ENCODE results near the gene CENPT.
"Not testable (repeated sequence)": the region's sequence is repeated elsewhere in the genome, so short reads cannot be mapped to it uniquely, and the experiment has no call there.

The CENPT gene

DNA sequence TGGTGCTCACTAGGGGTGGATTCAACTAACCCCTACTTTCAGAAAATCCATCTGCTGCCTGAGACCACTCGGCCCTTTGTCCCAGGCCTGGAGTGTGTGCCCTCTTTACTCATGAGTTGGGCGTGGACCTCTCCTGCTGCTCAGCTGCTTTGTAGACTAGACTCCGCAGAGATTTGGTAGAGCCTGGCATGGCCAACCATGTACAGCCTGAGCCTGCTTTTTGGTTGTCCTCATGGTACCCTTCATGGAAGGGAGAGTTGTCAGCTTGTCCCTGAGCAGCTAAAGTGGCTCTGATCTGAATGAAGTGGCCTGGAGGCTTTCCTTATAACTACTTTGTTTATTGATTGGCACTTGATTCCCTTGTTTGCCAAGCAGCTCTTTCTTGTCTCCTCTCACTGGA lies 26.9 kb upstream of the CENPT start:
- DNase-seq, result no peak

DNA sequence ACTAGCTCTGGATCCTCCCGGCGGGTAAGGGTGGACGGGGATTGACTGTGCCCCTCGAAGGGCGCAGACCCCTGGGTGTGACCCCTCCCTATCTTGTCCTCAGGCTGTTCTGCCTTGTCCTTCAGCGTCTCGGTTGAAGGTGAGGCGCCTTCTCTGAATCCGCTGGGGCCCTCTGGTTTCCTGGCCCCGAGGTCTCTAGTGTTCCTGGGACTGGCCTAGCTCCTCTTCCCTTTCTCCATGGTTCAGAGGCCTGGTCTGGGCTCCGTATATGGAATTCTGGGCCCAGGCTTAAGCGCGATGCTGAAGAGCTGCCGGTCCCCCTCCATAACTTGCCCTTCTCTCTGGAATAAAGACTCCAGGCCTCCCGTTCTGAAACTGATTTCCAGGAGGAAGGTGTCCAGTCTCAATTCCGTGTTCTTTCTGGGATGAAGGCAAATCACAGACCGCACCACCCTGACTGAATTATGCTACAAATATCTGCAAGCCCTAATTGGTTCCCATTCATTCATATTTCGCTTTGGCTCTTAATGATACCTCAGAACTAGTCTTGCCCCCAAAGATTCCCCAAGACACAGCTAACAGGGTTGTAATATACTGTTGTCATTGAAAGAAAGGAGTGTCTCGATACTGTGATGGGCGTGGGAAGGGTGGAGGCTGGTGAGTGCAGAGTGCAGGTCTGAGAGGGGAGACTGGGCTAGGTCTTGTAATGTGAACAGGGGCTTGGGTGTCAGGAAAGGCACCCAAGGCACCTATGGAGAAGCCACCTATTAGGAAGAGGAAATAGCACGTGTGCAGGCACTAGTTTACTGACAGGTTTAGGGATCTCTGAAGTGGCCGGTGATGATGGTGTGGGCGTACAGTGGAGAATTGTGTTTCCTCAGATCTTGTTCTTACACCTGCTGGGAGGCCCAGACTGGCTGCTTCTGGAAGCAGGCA lies 26.2 kb upstream of the CENPT start:
- DNase-seq, result no peak

DNA sequence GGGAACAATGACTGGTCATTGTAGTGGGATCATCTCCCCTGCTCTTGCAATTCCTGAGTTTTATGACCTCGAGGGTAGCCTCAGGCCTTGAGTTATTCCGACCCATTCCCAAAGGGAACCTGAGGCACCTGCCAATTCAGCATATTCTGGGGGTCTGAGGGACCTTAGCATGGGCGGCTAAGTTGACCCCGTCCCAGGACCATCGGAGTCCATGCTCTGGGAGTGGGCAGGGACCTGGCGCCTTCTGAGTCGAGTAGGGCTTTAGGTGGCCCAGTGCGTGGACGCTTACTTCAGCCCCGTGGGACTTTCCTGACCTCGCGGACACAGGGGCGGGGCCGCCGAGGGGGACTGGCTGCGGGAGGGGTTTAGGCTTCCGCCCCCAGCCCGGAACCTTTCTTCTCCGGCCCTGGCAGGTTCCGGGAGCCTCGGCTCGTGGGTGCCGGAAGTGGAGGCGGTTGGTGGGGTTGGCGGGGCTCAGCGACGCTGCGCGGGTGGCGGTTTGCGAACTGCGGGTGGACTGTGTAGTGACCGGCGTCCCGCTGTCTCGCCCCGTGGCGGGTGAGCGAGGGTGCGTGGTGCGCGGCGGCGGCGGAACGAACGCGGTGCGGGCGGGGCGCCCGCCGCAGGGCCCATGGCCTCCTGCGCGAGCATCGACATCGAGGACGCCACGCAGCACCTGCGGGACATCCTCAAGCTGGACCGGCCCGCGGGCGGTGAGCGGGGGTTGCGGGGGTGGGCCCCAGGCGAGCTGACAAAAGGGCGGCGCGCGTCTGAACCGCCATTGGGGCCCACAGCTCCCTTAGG lies 25.3 kb upstream of the CENPT start, which contains the start of gene EDC4:
EDC4 (plus strand) TSS at position 422 of the 804 bp plus-strand sequence; CDS start at position 632, 210 bp downstream.
- DNase-seq, result peak; percentile 87

DNA sequence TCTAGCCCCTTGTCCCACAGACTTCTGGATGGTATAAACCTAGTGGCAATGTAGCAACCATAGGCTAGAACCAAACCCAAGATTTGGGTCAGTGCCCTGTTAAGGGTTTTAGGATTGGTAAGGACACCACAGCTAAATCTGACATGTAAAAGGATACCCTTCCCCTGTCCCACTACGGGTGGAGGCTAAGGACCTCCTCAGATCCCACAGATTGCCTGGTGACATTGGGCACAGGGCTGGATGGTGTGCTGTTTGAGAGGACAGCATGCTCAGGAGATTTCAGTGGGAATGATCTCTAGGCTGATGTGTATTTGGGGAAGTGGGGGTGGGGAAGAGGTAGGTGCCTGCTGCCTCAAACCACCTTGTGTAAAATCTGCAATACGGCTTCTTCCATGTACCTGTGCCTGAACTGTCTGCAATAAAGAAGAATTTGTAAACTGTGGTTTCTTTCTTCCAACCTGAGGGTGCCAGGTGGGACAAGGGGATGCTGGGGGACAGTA lies 24.7 kb upstream of the CENPT start:
- no peak for DNase-seq

DNA sequence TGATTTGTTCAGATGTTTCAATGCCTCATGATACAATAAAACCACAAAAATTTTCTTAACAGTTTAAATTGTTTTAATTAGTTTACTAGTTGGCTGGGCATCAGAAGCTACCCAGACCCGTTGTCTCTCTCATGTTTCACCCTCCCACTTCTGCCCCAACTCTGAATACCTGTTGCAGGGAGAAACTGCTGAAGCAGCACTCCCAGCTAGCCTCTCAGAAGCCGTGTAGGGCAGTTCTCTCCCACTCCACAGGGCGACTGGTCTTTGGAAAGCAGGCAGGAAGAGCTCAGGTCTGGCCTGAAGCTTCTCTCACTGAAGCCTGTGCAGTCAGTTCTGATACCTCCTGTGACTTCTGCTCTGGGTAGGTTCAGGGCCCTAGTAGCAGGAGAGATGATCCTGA lies 23.8 kb upstream of the CENPT start:
- DNase-seq, result no peak

DNA sequence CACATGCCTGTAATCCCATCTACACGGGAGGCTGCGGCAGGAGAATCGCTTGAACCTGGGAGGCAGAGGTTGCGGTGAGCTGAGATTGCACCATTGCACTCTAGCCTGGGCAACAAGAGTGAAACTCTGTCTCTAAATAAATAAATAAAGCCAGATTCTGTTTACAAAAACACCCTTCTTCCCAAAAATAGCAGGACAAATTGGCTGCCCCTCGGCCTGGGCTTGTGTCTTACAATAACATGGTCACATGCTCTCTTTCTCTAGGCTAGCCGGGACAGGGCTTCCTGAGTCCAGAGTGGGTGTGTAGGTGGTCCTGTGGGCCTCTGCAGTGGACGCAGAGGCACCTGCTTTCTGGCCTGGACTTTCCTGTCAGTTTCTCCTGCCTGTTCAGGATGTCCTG lies 22.2 kb upstream of the CENPT start:
- DNase-seq, result no peak

DNA sequence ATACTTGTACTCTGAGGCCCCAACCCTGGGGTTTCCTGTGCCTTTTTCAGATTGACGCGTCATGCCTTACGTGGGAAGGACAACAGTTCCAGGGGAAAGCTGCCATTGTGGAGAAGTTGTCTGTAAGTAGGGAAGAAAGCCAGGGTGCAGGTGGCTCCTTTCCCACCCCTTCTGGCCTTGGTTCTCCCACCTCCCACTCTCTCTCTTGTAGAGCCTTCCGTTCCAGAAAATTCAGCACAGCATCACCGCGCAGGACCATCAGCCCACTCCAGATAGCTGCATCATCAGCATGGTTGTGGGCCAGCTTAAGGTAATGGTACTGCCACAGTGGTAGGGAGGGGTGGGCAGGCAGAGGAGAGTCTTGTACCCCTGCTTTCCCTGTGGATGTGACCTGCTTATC lies 20.8 kb upstream of the CENPT start:
- no peak for DNase-seq

DNA sequence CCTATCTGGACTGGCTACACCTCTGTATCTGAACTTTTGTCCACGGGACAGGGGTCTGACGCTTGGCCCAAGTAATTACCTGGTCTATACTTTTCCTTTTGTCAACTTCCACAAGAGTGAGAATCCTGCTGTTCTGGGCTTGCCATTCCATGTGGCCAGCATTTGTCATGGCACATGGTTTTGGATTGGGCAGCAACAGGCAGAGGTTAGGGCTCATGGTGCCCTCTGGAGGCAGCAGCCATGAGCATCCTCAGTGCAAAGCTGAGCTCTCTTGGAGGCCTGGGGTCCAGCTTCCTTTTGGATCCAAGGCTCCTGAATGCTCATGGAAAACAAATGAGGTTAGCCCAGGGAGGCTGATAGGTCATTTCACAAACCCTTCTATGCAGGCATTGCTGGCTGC lies 17.8 kb upstream of the CENPT start:
- DNase-seq, result peak; percentile 40

DNA sequence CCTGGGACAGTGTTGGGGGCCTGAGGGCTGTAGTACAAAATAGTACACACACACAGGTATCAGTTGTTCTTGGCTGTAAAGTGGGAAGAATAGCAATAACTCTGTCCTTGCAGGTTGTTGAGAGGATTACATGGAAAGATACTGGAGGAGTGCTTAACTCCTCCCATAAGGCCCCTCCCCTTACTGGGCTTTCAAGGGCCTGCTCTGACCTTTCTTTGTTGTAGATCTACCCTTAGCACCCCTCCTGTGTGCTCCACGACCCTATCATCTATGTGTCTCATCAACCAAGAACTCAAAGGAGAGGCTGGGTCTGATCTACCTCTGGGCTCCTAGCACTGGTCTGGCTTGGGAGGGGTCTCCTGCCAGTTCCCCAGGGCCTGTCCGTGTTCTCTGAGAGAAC lies 17.1 kb upstream of the CENPT start:
- no peak for DNase-seq

DNA sequence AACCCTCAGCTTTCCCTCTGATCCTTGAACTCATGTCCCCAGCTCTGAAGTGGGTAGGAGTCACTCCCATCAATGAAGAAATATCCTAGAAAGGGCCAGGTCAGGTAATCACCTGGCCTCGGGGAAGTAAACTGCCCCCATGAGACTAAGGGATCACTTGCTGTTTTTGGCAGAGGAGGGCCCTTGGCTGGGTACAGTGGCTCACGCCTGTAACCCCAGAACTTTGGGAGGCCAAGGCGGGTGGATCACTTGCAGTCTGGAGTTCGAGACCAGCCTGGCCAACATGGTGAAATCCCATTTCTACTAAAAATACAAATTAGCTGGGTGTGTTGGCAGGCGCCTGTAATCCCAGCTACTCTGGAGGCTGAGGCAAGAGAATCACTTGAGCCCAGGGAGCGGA lies 16.6 kb upstream of the CENPT start:
- DNase-seq, result not testable (repeated sequence)

DNA sequence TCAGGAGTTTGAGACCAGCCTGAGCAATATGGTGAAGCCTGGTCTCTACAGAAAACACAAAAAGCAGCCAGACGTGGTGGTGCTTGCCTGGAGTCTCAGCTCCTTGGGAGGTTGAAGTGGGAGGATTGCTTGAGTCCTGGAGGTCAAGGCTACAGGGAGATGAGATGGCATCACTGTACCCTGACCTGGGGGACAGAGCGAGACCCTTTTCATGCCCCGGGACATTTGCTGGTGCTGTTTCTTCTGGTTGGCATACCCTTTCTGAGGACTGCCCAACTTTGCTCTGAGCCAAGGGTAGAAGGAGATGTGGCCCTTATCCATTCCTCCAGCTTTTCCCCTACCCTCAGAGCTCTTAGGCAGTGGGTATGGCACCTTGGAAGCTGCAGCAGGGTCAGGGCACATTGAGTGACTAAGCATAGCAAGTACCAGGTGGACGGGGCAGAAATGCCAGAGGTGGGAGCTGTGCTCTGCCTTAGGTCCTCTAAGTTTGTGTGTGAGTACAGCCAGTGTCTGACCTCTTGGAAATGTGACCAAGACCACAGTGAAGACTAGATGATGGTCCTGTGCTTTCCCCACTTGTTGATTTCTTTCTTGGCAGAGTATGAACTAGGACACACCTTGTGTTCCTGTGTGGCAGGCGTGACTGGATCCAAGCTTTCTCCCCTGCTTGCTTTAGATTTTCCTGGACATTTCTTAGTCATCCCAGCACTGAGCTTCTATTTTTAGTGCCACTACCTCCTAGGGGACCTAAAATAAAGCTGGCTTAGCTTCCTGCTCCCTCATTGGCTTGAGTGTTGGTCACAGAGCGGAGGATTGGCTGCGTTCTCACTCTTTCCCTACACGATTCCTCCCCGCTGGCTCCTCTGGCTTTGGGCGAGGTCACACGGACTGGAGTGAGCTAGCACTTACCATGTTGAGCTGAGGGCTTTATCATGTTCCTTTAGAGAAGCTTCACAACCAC lies 15.4 kb upstream of the CENPT start:
- DNase-seq, result no peak

DNA sequence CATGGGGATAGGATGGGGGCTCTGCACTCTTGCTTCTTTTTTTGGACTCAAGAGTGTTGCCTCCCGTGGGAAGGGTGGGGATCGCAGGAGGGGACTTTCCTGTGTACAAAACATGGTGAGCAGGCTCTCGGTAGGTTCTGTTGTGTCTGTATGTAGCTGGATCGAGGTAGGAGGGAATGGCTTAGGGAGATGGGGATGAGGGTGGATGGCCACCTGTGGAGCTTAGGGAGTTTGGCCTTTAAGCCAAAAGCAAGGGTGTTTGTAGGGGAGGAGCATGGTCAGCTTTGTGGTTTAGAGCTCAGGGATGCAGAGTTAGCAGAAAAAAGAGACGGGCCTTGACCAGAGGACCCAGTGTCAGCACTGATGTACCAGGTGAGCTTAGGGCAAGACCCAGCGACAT lies 14.4 kb upstream of the CENPT start:
- DNase-seq, result no peak

DNA sequence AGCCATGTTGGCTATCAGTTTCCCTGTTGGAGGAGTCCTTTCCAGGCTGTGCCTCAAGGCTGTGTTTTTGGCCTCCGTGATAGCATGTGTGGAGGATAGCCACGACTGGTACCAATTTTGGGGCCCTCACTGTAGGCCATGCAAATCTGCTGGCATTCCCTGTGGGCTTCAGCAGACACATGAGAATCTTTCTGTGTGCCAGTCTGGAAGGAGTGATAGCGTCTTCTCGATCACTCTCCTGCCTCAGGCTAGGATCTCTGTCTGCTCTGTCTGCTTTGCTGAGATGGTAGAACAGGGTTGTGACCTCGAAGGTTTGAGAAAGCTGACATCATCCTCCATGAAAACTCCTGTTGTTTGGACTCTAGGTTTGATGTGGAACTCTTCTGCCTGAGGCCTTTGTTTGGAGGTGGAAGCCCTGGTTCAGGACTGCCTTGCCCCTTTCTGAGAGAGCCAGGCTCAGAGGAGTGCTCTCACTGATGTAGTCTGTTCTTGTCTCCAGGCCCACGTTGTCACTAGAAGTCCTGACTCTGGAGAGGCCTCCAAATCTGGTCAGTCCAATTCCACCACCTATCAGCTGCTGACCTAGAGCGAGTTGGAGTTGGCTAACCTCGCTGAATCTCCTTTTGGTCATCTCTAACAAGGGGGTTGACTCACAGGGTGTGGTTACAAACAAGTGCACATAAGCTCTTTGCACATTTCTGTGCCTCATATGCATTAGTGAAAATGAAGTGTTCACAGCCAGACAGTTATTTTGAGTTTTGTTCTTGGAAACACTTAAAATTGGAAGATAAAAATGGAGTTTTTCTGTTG lies 13.3 kb upstream of the CENPT start:
- no peak for DNase-seq

DNA sequence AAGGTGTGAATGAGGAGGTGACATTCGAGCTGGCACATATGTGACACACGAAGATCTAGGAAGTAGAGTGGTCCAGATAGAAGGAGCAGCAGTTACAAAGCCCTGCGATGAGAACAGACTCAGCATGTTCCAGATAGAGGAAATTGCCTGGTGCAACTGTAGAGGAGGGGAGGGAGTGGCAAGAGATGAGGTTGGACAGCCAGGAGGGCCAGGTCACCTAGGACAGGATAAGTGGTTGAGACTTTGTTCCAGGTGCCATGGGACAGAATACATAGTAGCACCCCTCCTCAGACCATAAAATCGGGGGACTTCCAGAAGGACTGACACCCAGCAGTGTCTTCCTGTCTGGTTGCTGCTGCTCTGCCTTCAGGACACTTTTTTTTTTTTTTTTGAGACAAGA lies 11.0 kb upstream of the CENPT start:
- DNase-seq, result no peak

DNA sequence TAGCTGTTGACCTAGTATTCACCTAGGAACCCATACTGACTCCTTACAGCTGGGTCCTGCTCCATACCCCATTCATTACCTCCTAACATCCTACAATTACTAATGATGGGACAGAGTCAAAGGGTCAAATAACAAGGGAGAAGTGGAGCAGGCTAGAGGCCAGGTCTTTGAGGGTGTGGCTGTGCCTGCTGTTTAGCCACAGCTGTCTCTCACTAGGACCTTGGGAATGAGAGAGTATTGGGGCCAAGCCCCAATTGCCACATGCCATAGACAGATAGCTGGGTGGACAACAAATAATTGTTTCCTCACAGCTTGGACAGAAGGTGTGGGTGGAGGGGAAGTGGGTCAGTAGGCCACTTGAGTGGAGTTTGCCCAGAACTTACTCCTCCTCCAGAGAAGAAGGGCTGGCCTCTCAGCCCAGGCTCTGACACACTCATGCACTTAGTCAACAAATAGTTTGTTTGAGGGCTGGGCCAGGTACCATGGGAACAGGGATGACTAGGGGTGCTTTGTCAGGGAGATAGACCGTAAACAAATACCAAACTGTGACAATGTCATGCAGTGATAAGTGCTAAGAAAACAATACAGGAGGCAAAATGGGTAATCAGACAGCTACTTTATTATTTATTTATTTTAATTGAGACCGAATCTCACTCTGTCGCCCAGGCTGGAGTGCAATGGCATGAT lies 10.2 kb upstream of the CENPT start:
- DNase-seq, result peak; percentile 45

DNA sequence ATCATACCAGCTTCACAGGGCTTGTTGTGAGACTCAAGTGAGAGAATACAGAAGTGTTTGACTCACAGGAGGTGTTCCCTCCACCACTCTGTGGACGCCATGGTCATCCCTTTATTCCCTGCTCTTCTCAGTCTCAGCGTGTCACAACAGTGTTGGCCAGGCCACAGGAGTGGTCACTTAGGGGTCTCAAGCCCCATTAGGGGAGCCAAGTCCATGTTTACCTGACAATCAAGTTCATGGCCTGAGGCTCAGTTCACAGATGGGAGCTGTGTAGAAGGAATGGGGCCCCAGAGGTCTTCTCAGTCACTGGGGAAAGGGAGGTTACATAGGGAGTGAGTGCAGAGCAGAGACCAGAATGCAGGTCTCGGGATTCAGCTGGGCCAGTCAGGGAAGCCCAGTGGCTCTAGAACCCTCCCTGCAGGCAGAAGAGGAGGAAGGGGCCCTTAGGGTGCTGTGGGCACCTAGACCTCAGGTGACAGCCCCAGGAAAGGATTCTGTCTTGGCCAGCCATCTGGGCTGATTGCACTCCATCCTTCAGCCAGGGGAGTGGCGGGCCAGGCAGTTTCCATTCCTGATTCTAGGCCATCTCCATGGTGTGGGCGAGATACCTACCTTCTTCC lies 9.5 kb upstream of the CENPT start:
- DNase-seq, result no peak

DNA sequence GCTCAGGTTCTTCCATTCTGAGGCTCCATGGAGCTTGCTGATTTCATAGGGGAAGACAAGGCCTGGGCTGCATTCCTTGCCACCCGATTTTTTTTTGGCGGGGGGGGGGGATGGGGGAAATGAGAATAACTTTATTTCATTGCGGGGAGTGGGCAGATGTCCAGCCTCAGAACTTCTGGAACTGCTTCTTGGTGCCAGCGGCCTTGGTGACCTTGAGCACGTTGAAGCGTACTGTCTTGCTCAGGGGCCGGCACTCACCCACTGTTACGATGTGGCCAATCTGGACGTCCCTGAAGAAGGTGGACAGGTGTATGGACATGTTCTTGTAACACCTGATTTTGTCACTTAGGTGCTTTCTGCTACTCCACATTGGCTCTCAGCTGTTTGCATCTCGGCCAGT lies 8.3 kb upstream of the CENPT start:
- DNase-seq, result no peak

DNA sequence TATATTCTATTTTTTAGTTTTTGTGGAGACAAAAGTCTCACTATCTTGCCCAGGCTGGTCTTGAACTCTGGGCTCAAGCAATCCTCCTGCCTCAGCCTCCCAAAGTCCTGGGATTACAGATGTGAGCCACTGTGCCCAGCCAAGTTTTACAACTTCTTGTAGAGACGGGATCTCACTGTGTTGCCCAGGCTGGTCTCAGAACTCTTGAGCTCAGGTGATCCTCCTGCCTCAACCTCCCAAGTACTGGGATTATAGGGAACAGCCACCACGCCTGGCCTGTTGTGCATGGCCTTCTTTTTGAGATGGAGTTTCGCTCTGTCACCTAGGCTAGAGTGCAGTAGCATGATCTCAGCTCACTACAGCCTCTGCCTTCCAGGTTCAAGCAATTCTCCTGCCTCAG lies 6.2 kb upstream of the CENPT start:
- no peak for DNase-seq

DNA sequence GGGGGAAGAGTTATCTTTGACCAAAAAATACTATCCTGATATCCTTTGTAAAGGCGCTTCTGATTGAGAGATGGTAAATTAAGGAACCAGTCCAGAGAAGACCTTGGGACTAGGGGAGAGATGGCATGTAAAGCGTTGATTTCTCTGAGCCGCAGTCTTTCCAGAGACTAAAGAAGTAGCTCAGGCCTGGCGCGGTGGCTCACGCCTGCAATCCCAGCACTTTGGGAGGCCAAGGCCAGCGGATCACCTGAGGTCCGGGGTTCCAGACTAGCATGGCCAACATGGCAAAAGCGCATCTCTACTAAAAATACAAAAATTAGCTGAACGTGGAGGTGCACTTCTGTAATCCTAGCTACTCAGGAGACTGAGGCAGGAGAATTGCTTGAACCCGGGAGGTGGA lies 625 bp upstream of the CENPT start:
- no peak for DNase-seq

DNA sequence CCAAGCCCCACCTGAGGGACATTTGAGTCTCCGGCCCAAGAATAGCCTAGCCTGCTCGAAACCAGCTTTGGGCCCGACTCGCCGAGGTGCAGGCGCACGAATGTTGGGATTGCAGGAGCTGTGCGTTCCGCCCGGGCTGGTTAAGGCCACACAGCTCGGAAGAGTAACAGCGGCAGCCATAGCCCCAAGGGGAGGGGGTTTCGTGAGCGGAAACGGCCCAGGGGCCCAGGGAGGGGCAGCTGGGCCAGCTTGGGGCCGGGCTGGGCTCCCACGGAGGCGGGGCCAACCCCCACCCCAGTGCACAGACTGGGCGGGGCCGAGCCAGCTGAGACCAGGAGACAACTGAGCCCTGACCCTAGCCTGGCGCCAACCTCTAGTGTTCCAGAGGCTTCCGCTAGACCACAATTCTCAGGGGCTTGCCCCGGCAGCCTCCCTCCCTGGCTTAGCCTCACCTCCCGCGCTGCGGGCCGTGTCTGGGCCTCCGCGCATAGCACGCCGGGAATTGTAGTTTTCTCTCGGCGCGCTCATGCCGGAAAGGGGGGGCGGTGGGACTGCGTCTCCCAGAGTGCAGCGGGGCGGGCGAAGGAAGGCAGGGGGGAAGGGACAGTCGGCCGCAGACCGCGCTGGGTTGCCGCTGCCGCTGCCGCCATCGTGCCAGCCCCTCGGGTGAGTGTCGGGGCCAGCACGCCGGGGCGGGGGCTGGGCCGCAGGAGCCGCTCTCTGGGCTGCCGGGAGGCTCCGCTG lies 1.0 kb downstream of the CENPT start, which contains the start of gene NUTF2:
NUTF2 (plus strand) TSS at position 614 of the 744 bp plus-strand sequence. CDS start 18,198 bp downstream, outside the sequence.
- peak; percentile 96 for DNase-seq
